ENCODE results near the gene GPC6. TPM values are rescaled to one million over a fixed set of nuclear protein-coding genes. Genes with fewer than 3 reads are reported as not detected.

The GPC6 gene
- total and polyA plus RNA-seq, 9 of the 15 experiments (the other 6 are each of a cell fraction or from before 2014, with no cell fraction given), result under 0.01 to 0.20 (median 0.01) TPM; not detected in 4

- TF ChIP-seq HNRNPK (IDR thresholded peaks at IDR 0.05; ENCODE audit: low read depth, low read length, poor library complexity, severe bottlenecking), result no peak
- TF ChIP-seq MTA2 (IDR thresholded peaks at IDR 0.05; ENCODE audit: low read depth), result no peak
- TF ChIP-seq TARDBP (IDR thresholded peaks at IDR 0.05), result no peak
- TF ChIP-seq ZFPM2 (CRISPR knock-in tag; IDR thresholded peaks at IDR 0.05), result no peak
- TF ChIP-seq CHD7 (IDR thresholded peaks at IDR 0.05; ENCODE audit: low read depth, low read length), result no peak
These were observed 350.5 kb downstream of the GPC6 start (continued) for GRCh38 chr13:93577105-93577504.
